ENCODE results near the gene APOBEC3B.

DNA sequence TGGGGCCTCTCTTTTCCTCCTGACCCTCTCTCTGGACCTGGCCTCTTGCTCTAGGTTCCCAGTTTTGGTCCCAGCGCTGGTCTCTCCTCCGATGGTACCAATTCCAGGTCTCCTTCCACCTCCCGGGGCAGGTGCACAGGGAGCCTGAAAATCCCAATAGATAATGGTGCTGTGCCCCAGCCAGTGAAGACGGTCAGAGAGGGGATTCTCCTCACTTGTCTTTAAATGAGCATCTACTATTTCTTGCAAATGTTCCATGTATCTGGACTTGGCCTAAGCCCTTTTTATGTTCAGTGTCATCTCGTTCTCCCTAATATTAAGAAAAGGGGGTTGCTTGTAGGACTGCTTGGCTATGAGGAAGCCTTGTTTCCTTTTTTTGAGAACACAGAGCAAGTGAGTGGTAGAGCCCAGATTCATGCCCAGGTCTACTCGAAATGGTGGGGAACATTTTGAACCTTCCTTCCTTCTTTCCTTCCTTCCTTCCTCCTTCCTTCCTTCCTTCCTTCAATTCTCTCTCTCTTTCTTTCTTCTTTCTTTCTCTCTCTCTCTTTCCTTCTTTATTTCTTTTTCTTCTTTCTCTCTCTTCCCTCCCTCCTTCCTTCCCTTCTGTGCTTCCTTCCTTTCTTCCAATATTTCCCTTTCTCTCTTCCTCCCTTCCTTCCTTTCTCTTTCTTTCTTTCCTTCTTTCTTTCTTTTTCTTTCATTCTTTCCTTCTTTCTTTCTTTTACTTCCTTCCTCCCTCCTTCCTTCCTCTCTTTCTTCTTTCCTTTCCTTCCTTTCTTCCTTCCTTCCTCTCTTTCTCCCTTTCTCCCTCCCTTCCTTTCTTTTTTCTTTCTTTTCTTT is 24.1 kb upstream of the APOBEC3B start:
- TF ChIP-seq HDAC2 (IDR thresholded peaks at IDR 0.05) (no peak), CAMTA2 (CRISPR knock-in tag; conservative IDR thresholded peaks at IDR 0.05) (no peak), WHSC1 (IDR thresholded peaks at IDR 0.05; ENCODE audit: low read length) (no peak), RBM17 (IDR thresholded peaks at IDR 0.05; ENCODE audit: borderline replicate concordance, low read depth, low read length) (no peak), ZNF57 (CRISPR knock-in tag; IDR thresholded peaks at IDR 0.05) (no peak), L3MBTL2 (IDR thresholded peaks at IDR 0.05) (no peak)
- TF ChIP-seq, protein P1, sequence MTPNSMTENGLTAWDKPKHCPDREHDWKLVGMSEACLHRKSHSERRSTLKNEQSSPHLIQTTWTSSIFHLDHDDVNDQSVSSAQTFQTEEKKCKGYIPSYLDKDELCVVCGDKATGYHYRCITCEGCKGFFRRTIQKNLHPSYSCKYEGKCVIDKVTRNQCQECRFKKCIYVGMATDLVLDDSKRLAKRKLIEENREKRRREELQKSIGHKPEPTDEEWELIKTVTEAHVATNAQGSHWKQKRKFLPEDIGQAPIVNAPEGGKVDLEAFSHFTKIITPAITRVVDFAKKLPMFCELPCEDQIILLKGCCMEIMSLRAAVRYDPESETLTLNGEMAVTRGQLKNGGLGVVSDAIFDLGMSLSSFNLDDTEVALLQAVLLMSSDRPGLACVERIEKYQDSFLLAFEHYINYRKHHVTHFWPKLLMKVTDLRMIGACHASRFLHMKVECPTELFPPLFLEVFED (CRISPR knock-in tag; conservative IDR thresholded peaks at IDR 0.05) = no peak

Data from K562 (cell line).